ENCODE data around the gene PRKAR1A.

GRCh38 chr17:68588362-68588761 is 76.1 kb downstream of the PRKAR1A start:
- no peak for TF ChIP-seq CTCF (IDR thresholded peaks at IDR 0.05)
- TF ChIP-seq POLR2A (IDR thresholded peaks at IDR 0.05), result no peak

Data from Peyer's patch (tissue), 4 donors.